NCI-H526 treated with DMSO at 0.1 percent for 48 hours (cell line): ENCODE measurements around the gene OR5AP2.
"Not testable (repeated sequence)": the region's sequence is repeated elsewhere in the genome, so short reads cannot be mapped to it uniquely, and the experiment has no call there.

Experiments
- DNase-seq: peaks from one replicate; lab custom pipeline; 2025; lab: John Stamatoyannopoulos, UW

OR5AP2 gene

DNA sequence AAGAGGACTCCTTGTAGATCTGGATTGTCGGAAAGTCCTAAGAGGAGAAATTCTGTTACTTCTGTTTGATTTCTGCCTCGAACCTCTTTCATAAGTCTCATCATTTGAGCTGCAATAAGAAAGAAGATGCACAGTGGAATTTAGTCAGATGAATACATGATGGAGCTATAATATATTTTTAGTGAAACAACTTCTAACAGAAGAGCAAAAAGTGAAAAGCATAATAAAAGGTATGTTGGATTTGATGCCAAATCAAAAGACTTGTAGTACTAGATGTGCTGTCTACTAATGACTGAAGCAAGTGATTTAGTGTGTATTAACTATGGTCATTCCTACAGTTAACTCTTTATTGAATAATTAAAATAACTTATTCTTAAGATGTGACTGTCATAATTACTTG lies at the start of gene OR5AP2:
TSS of gene OR5AP2 (minus strand) at position 101 of the 400 bp plus-strand sequence. CDS start at position 101, 0 bp downstream.
- DNase-seq: no peak

DNA sequence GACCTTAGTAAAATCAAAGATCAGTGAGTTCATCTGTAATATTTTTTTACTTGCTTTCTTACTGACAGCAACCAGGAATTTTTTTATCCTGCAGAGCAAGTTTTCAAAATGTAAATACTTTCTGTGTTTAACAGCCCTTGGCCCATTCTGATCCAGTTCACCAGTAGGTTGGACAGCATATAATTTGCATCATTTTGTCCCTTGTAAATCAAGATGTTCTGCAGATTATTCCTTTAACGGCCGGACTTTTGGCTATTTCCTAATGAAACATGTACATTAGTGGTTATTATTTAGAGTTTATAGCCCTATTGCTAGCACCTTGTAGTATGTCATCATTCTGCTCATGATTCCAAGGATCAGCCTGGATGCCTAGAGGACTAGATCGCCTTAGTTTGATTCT lies 48.9 kb upstream of the OR5AP2 start:
- not testable (repeated sequence) for DNase-seq

DNA sequence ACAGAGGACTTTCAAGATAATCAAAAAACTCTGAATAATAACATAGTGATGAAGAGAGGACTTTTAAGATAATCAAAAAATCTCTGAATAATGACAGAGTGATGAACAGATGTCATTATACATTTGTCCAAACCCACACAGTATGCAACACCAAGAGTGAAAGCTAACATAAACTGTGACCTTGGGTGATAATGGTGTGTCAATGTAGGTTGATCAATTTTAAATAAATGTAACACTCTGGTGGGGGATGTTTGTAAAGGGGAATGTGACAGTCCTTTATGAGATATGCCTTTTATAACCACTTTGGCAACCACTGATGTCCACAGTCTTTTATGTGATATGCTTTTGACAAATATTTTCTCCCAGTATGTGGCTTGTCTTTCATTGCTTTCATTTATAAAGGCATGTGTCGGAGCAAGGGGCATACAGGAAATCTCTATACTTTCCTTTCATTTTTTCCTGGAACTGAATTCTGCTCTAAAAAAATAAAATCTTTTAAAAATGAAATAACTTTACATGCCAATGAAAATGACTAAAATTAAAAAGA lies 46.4 kb upstream of the OR5AP2 start:
- no peak for DNase-seq

DNA sequence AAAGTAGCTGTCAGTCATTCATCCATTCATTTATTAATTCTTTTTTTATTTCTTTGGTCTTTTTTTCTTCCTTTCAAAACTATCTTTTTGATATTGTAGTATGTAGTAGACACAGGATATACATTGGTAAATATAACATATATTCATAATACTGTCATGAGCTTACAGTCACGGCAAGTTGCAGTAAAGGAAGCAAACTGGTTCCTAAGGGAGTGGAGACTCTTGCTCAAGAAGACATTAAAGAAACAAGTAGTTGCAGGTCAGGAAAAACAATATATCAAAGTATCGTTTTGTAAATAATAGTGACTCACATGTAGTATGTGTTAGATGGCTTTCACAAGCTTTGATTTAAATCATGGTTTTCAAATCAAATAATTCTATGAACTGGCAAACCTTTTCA lies 28.7 kb upstream of the OR5AP2 start:
- DNase-seq: no peak

DNA sequence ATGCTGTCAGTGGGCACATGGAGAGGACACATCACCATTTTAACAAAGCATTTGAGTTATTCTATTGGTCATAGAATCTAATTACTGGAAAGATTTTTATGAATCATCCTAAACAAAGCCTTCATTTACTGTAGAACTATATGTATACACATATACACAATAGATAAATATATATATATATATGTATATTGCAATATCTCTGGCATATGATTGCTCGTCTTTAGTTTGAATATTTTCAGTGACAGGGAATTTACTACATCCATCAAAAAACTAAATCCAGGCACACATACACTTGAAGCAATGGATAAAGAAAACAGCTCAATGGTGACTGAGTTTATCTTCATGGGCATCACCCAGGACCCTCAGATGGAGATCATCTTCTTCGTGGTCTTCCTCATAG lies 21.1 kb upstream of the OR5AP2 start, which contains the start of gene OR5AR1:
TSS of gene OR5AR1 (plus strand) at position 301 of the 400 bp plus-strand sequence. CDS start at position 301, 0 bp downstream.
- DNase-seq: no peak

DNA sequence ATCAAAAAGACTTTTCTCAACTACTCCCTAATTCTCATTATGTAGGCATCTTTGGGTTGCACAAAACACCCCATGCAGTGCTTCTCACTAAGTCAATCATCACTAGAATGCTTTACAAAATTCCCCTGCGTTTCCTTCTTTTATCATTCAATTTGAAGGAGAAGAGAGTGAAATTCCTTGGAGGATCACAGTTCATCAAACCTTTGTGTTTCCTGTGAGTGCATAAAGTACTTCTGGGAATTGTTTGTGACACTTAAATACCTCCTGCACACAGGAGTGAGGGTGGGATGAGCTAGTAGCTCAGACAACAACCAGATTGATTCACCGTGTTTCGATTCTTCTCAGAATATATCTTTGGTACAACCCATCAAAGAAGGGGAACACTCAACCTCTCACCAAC lies 17.5 kb upstream of the OR5AP2 start:
- no peak for DNase-seq

DNA sequence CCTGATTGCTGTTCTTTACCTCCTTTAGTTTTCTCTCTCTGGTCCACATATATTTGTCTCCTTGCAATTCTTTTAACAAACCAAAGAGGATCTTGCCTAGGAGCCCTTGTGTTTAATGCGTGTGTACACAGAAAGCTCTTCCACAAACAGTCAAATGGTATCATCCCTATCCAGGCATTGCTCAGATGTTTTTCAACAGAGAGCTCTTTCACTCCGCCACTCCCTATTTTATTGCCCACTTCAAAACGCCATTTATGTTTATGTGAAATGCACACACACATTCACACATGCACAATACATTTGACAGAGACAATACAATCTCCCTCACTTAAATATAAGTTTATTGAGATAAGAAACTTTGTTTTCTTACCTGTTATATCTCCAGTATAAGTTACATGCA lies 4.7 kb downstream of the OR5AP2 start:
- DNase-seq: no peak

DNA sequence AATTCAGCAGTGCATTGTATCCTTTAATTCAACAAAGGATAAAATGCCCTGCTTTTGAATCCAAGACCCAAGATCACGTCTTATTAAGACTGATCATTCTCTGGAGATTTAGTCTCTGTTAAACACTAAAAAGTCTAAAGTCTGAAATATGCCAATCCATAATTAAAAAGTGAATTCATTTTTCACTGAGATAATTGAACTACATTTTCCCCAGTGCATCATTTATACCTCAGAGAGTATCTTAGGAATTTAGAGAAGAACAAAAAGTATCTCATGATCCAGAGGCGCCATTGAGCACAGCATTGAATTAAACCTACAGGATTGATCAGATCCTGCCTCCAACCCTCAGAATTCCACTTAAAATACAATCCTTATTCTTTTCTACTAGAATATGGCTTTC lies 5.4 kb downstream of the OR5AP2 start:
- DNase-seq: no peak

DNA sequence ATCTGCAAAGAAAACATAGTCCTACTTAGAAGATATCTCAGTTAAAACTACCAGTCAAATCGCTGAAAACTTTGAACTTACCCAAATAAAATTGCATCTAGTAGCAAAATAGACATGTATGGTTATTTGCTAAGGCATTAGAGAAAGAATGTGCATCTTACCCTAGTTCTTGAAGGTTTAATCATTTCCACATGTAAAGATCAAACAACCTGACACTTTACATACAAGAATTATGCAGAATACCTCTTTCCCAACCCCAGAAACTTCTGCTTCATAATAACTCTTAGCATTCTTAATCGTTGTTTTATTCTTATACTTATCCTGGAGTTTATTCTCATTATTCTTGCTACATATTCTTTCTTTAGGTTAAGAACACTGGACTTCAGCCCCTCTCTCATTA lies 9.9 kb downstream of the OR5AP2 start:
- DNase-seq: no peak

DNA sequence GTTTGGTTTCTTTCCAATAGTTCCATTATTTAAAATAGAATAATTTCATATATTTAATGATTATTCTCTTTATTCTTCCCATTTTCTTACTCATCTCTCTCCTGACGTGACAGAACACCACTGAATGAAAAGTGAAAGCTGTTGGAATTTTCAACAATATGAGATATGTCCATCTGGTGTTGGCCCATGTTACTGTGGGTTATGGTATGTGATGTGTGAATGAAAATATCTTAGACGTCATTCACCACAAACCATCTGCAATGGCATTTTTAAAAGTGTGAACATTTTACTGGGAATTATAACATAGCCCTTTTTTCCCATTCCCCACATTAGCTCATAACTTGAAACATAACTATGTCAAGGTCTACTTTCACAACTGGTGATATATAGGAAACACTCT lies 16.3 kb downstream of the OR5AP2 start:
- no peak for DNase-seq

DNA sequence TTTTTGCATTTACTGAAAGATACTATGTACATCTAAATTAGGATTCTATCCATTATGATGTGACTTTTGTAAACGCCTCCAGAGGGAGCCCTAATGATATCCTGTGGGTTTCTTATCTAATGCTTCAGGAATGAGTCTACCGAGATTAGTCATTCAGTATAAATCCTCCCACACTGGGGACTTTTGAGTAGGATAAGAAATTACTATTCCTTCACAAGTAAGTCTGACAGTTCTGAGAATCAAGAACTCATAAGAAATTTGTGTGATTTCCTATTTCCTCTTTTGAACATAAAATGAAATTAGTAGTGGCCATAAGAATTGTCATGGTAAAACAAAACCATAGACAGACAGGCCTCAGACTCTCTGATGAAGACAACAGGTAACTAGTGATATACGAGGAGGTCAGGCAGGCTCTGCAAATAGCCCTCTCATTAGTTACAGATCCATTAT lies 17.6 kb downstream of the OR5AP2 start:
- DNase-seq: no peak

DNA sequence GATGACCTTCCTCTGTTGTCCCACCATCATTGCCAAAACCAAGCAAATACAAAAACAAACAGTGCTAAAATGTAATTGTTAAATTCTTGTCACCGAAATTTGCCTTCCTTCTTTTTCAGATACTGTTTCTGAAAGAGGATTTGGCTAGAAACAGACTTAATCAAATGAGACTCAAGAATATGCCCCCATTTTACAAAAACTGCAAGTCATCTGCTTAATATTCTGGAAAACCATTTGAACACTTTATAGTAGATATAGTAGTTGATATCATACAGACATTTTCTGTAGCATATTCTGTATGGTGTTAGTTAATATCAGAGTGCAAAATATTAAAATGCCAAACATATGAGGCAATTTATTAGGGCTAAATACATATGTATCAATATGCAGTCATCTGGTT lies 31.1 kb downstream of the OR5AP2 start:
- no peak for DNase-seq

DNA sequence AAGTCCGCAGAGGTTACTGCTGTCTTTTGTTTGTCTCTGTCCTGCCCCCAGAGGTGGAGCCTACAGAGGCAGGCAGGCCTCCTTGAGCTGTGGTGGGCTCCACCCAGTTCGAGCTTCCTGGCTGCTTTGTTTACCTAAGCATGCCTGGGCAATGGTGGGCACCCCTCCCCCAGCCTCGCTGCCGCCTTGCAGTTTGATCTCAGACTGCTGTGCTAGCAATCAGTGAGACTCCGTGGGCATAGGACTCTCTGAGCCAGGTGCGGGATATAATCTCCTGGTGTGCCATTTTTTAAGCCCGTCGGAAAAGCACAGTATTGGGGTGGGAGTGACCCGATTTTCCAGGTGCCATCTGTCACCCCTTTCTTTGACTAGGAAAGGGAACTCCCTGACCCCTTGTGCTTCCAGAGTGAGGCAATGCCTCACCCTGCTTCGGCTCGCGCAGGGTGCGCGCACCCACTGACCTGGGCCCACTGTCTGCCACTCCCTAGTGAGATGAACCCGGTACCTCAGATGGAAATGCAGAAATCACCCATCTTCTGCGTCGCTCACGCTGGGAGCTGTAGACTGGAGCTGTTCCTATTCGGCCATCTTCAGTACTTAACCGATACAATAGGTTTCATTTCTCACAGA lies 50.0 kb downstream of the OR5AP2 start:
- not testable (repeated sequence) for DNase-seq
